Measurements from ENCODE around the gene HNF1A. TPM values are rescaled to one million over a fixed set of nuclear protein-coding genes. Genes with fewer than 3 reads are reported as not detected.
A peak's percentile ranks its signal among the peaks of the same experiment; 100 is the strongest.

Gene HNF1A
- total and polyA plus RNA-seq, 2 of the 13 experiments (the other 11 are each of a cell fraction or from before 2014, with no cell fraction given): 13.4 to 34.7 TPM

GRCh38 chr12:120984351-120984898, 6.1 kb downstream of the HNF1A start (continued):
- TF ChIP-seq STAT6 (CRISPR knock-in tag; IDR thresholded peaks at IDR 0.05; ENCODE audit: borderline replicate concordance) (no peak), GZF1 (CRISPR knock-in tag; IDR thresholded peaks at IDR 0.05) (no peak), ZNF138 (CRISPR knock-in tag; IDR thresholded peaks at IDR 0.05; ENCODE audit: low read depth) (no peak), ZNF451 (CRISPR knock-in tag; IDR thresholded peaks at IDR 0.05) (no peak), IKZF1 (IDR thresholded peaks at IDR 0.05) (no peak), CENPX (CRISPR knock-in tag; IDR thresholded peaks at IDR 0.05) (no peak), PTBP1 (IDR thresholded peaks at IDR 0.05; ENCODE audit: low read depth, low read length, poor library complexity, severe bottlenecking) (no peak), ZNF30 (CRISPR knock-in tag; IDR thresholded peaks at IDR 0.05) (no peak), ZNF652 (CRISPR knock-in tag; IDR thresholded peaks at IDR 0.05; ENCODE audit: borderline replicate concordance, low read depth) (no peak), ZNF75D (CRISPR knock-in tag; IDR thresholded peaks at IDR 0.05; ENCODE audit: borderline replicate concordance) (no peak), RCOR2 (CRISPR knock-in tag; IDR thresholded peaks at IDR 0.05) (peak; percentile 80), ZNF225 (CRISPR knock-in tag; IDR thresholded peaks at IDR 0.05) (no peak), KIAA2018 (CRISPR knock-in tag; IDR thresholded peaks at IDR 0.05; ENCODE audit: borderline replicate concordance) (no peak), HOXD1 (CRISPR knock-in tag; IDR thresholded peaks at IDR 0.05) (no peak)
- TF ChIP-seq, protein P1, sequence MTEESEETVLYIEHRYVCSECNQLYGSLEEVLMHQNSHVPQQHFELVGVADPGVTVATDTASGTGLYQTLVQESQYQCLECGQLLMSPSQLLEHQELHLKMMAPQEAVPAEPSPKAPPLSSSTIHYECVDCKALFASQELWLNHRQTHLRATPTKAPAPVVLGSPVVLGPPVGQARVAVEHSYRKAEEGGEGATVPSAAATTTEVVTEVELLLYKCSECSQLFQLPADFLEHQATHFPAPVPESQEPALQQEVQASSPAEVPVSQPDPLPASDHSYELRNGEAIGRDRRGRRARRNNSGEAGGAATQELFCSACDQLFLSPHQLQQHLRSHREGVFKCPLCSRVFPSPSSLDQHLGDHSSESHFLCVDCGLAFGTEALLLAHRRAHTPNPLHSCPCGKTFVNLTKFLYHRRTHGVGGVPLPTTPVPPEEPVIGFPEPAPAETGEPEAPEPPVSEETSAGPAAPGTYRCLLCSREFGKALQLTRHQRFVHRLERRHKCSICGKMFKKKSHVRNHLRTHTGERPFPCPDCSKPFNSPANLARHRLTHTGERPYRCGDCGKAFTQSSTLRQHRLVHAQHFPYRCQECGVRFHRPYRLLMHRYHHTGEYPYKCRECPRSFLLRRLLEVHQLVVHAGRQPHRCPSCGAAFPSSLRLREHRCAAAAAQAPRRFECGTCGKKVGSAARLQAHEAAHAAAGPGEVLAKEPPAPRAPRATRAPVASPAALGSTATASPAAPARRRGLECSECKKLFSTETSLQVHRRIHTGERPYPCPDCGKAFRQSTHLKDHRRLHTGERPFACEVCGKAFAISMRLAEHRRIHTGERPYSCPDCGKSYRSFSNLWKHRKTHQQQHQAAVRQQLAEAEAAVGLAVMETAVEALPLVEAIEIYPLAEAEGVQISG (CRISPR knock-in tag; IDR thresholded peaks at IDR 0.05): peak; percentile 28; the same call in 1 of the 2 replicates
- TF ChIP-seq, protein P2, sequence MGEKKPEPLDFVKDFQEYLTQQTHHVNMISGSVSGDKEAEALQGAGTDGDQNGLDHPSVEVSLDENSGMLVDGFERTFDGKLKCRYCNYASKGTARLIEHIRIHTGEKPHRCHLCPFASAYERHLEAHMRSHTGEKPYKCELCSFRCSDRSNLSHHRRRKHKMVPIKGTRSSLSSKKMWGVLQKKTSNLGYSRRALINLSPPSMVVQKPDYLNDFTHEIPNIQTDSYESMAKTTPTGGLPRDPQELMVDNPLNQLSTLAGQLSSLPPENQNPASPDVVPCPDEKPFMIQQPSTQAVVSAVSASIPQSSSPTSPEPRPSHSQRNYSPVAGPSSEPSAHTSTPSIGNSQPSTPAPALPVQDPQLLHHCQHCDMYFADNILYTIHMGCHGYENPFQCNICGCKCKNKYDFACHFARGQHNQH (CRISPR knock-in tag; IDR thresholded peaks at IDR 0.05): peak; percentile 74

Measured in HepG2 (cell line).